Ectodermal cell (in vitro differentiated cells): Measurements from ENCODE around the gene ARHGAP42. TPM values are rescaled to one million over a fixed set of nuclear protein-coding genes. Genes with fewer than 3 reads are reported as not detected.

Source experiments
- H3K27ac ChIP-seq: 2 replicates; pipeline ENCODE4 v1.7.0; 2013; ENCODE audit warnings: mild to moderate bottlenecking, low read depth, low read length; ENCODE audit not compliant: insufficient read depth, poor library complexity, severe bottlenecking
- H3K27me3 ChIP-seq: 2 replicates; pipeline ENCODE4 v1.7.0; 2013; ENCODE audit warnings: mild to moderate bottlenecking, low read length; ENCODE audit not compliant: insufficient read depth, control insufficient read depth, poor library complexity, severe bottlenecking
- H3K36me3 ChIP-seq: one replicate; pipeline ENCODE4 v1.7.0; 2013; ENCODE audit warnings: low read length; ENCODE audit not compliant: control insufficient read depth, insufficient read depth
- H3K4me1 ChIP-seq: one replicate; pipeline ENCODE4 v1.7.0; 2013; ENCODE audit warnings: low read length; ENCODE audit not compliant: control insufficient read depth, insufficient read depth
- H3K4me3 ChIP-seq: 2 replicates; pipeline ENCODE4 v1.7.0; 2013; ENCODE audit warnings: low read depth, low read length, control low read depth; ENCODE audit not compliant: insufficient read depth
- H3K9me3 ChIP-seq: 2 replicates; pipeline ENCODE4 v1.7.0; 2013; ENCODE audit warnings: mild to moderate bottlenecking, low read length, moderate library complexity; ENCODE audit not compliant: control insufficient read depth
- WGBS, 2 experiments: methylation state at CpG; one replicate each; pipeline ENCODE4 v1.1.7; 2013; ENCODE audit warnings: missing lambda C conversion rate in 2 of 2; 5-methylcytosine and 5-hydroxymethylcytosine counted together
- polyA plus RNA-seq, 4 experiments: library from polyadenylated mRNA; stranded (reverse); fragments of 50-300 nt; gene quantifications; one replicate each; pipeline ENCODE4 v1.2.3, GENCODE V29; 2013

The ARHGAP42 gene, protein sequence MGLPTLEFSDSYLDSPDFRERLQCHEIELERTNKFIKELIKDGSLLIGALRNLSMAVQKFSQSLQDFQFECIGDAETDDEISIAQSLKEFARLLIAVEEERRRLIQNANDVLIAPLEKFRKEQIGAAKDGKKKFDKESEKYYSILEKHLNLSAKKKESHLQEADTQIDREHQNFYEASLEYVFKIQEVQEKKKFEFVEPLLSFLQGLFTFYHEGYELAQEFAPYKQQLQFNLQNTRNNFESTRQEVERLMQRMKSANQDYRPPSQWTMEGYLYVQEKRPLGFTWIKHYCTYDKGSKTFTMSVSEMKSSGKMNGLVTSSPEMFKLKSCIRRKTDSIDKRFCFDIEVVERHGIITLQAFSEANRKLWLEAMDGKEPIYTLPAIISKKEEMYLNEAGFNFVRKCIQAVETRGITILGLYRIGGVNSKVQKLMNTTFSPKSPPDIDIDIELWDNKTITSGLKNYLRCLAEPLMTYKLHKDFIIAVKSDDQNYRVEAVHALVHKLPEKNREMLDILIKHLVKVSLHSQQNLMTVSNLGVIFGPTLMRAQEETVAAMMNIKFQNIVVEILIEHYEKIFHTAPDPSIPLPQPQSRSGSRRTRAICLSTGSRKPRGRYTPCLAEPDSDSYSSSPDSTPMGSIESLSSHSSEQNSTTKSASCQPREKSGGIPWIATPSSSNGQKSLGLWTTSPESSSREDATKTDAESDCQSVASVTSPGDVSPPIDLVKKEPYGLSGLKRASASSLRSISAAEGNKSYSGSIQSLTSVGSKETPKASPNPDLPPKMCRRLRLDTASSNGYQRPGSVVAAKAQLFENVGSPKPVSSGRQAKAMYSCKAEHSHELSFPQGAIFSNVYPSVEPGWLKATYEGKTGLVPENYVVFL
- polyA plus RNA-seq (2013, experiment 1 of 4): 13.2 TPM
- 15.1 TPM for polyA plus RNA-seq (2013, experiment 2 of 4)
- 12.8 TPM for polyA plus RNA-seq (2013, experiment 3 of 4)
- polyA plus RNA-seq (2013, experiment 4 of 4): 14.2 TPM

DNA sequence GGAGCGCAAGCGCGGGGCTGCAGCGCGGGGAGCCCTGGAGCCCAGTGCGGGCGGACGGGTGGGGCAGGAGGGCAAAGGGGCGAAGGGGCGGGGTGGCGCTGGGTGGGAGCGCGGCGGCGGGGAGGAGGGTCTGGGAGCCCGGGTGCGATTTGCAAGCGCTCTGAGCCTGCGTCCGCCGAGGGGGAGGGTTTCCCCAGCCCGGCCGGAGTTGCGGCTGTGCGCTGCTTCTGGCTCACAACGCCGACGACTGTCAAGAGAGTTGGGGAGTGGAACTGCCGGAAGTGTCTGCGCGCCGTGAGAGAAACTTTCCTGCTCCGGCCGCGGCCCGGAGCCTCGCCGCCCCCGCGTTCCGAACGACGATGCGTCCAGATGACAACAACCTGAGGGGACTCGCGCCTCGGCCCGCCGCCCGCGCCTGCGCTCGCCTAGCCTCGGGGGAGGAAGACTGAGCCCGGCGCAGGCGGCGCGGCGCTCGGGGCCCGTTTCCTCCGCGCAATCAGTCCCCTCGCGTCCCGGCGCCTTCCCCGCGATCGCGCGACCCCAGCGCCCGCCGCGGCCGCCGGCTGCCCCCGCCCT, at the start of gene ARHGAP42:
ARHGAP42 (plus strand) TSS at position 235 of the 576 bp plus-strand sequence. CDS start 391 bp downstream, outside the sequence.
- peak within 1 kb of the TSS; percentile 78 for H3K4me3 ChIP-seq
- peak within 1 kb of the TSS; percentile 64 for H3K27ac ChIP-seq
- H3K9me3 ChIP-seq: no peaks in the 10 kb centered on the region
- peaks cover 8% of the 10 kb centered on the region for H3K4me1 ChIP-seq
- H3K36me3 ChIP-seq: no peaks in the 10 kb centered on the region
- WGBS, 2 experiments: 0% methylated on average over 80 of the region's 80 CpGs
- H3K27me3 ChIP-seq: peaks cover 13% of the 10 kb centered on the region

DNA sequence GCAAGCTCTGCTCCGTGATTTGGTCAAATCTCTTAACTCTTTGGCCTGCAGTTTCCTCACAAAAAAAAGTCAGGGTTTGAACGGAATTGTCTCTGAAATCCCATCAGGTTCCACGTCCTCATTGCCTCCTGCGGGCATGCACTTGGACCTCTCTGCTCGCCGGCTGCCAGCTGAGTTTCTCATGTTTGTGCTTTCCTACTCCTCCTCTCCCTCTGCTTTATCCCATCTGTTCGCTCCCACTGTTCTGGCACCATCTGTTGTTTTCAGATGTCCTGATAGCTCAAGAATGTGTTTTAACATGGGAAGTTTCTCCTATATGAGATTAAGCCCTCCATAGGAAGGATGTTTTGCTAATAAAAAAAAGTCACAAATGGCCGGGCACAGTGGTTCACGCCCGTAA, 49.4 kb upstream of the ARHGAP42 start:
- Histone ChIP-seq H3K27me3 (no peaks in the 10 kb centered on the region), H3K4me1 (no peaks in the 10 kb centered on the region), H3K36me3 (no peaks in the 10 kb centered on the region), H3K9me3 (no peaks in the 10 kb centered on the region), H3K4me3 (no peak overlapping the region), H3K27ac (no peak overlapping the region)
- WGBS, 2 experiments: 91% methylated on average over 10 of the region's 10 CpGs

DNA sequence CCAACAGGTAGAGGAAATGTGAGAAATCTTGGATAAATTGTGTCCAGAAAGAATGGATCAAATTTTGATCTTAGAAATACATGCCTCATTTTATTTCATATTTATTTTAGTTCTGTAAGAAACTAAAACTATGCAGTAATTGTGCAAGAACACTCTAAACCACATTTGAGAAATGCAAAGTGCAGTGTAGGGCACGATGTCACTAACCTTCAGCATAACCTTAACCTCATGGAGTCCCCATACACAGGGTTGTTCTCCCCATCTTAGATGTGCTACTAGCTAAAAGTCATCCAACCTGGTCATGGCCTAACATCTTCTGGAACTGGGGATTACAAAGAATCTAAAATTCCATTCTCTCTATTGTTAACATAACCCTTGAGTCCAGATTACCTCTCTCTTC, 48.4 kb upstream of the ARHGAP42 start:
- WGBS, 2 experiments: 91 to 97% methylated on average over 1 of the region's 1 CpG
- Histone ChIP-seq H3K27me3 (no peaks in the 10 kb centered on the region), H3K9me3 (no peaks in the 10 kb centered on the region), H3K4me1 (no peaks in the 10 kb centered on the region), H3K36me3 (no peaks in the 10 kb centered on the region), H3K27ac (no peak overlapping the region), H3K4me3 (no peak overlapping the region)

DNA sequence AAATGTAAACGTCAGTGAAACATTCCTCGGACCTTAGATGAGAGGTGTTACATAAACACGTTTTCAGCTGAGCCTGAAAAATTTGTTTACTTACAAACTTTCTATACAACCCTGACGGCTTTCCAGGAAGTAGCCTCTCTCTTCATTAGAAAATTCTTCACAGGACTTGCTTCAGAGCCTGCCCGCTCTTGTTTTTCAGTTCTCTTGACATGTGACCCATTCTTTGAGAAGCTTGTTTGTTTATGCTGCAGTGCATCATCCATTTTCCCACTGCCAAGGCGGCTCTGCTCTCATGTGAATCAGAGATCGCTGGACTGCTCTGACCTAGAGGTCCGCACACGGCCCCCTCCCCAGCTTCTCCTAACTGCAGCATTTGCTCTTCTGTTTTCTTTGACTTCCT, 47.9 kb upstream of the ARHGAP42 start:
- no peaks in the 10 kb centered on the region for H3K27me3 ChIP-seq
- 61 to 71% methylated on average over 9 of the region's 9 CpGs for WGBS, 2 experiments
- H3K27ac ChIP-seq: no peak overlapping the region
- no peaks in the 10 kb centered on the region for H3K36me3 ChIP-seq
- no peaks in the 10 kb centered on the region for H3K4me1 ChIP-seq
- no peak overlapping the region for H3K4me3 ChIP-seq
- H3K9me3 ChIP-seq: no peaks in the 10 kb centered on the region

DNA sequence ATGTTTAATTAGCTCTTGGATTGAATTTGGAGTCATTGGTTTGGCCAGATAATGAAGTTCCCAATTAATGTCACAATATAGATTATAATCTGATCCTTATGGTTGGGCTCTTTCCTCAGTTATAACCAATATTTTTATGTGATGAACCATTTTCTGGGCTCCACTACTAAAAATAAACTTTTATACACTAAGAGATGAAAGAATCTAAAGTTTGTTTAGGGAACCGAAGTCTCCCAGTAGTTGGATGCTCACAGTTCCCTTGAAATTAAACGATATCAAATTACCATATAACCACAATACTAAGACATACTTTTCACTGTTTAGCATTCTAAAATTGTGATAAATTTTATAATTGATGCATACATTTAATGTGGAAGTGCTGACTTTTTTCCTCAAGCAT, 47.0 kb upstream of the ARHGAP42 start:
- Histone ChIP-seq H3K4me3 (no peak overlapping the region), H3K27ac (no peak overlapping the region), H3K4me1 (no peaks in the 10 kb centered on the region), H3K27me3 (no peaks in the 10 kb centered on the region), H3K9me3 (no peaks in the 10 kb centered on the region), H3K36me3 (no peaks in the 10 kb centered on the region)
- WGBS, 2 experiments: 90% methylated on average over 2 of the region's 2 CpGs; no CpG with 5 or more reads in 1 of the 2 experiments

DNA sequence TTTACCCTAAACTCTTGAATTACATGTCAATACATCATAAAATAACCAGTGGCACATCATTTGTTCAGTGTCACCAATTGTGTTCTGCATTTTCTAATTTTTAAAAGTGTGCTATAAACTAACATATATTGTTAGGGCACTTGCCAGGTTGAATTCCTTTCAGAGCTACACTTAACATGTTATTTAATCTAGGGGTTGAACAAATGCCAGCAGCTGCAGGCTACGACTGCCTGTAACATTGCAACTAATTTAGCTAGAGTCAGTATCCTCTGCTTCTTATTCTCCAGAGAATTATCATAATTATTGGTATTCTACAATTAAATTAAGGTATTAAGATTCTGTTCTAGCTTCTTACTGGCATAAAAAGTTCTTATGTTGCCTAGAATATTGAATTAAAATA, 46.4 kb upstream of the ARHGAP42 start:
- no peak overlapping the region for H3K27ac ChIP-seq
- 88 to 100% methylated on average over 1 of the region's 1 CpG for WGBS, 2 experiments
- H3K27me3 ChIP-seq: no peaks in the 10 kb centered on the region
- no peaks in the 10 kb centered on the region for H3K4me1 ChIP-seq
- H3K4me3 ChIP-seq: no peak overlapping the region
- H3K9me3 ChIP-seq: no peaks in the 10 kb centered on the region
- H3K36me3 ChIP-seq: no peaks in the 10 kb centered on the region

DNA sequence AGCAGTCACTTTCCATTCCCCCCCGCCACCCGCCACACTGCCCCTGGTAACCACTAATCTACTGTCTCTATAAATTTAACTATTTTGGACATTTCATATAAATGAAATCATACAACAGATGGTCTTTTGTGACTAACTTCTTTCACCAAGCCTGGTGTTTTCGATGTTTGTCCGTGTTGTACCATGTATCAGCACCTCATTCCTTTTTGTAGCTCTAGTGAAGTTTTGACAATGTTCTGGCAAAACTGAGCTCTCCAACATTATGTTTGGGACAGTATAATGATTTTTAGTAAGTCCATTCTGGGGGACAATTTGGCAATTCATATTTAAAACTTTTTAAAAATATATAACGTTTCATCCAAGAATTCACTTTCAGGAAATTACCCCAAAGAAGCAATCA, 45.6 kb upstream of the ARHGAP42 start:
- no peaks in the 10 kb centered on the region for H3K9me3 ChIP-seq

DNA sequence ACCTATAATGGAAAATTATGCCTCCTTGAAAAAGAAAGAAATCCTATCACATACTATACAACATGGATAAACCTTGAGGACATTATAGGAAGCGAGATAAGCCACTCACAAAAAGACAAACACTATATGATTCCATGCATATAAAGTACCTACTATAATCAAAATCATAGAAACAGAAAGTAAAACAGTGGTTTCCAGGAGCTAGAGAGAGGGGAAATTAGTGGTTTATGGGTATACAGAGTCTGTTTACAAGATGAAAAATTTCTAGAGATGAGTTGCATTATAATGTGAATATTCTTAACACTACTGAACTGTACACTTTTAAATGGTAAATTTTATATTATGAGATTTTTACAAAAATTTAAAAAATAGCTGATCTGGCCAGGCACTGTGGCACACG, 40.5 kb upstream of the ARHGAP42 start:
- Histone ChIP-seq H3K36me3 (no peaks in the 10 kb centered on the region), H3K4me1 (no peaks in the 10 kb centered on the region), H3K27me3 (no peaks in the 10 kb centered on the region), H3K4me3 (no peak overlapping the region), H3K27ac (no peak overlapping the region), H3K9me3 (no peaks in the 10 kb centered on the region)
- 0 to 50% methylated on average over 1 to 2 of the region's 2 CpGs for WGBS, 2 experiments

More for the DNA sequence above, 45.6 kb upstream of the ARHGAP42 start:
- Histone ChIP-seq H3K4me3 (no peak overlapping the region), H3K27me3 (no peaks in the 10 kb centered on the region), H3K36me3 (no peaks in the 10 kb centered on the region), H3K4me1 (no peaks in the 10 kb centered on the region), H3K27ac (no peak overlapping the region)
- WGBS, 2 experiments: 91% methylated on average over 4 to 5 of the region's 5 CpGs

DNA sequence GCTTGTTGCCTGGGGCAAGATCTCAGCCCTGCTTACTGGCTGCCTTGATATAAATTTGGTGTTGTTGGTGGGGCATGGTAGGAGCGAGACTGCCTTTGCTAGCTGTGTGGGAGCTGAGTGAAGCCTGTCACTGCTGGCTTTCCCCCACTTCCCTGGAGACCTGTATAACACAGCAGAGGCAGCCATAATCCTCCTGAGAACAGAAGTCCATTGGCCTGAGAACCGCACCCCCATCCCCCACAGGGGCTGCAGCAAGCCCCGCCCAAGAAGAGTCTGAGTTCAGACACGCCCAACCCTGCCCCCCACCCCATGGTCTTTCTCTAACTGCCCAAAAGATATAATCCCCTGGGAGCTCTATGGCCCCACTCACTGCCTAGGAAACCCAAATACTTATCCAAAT, 39.2 kb upstream of the ARHGAP42 start:
- Histone ChIP-seq H3K27me3 (no peaks in the 10 kb centered on the region), H3K9me3 (no peaks in the 10 kb centered on the region), H3K4me3 (no peak overlapping the region), H3K36me3 (no peaks in the 10 kb centered on the region), H3K4me1 (no peaks in the 10 kb centered on the region), H3K27ac (no peak overlapping the region)
- 79 to 83% methylated on average over 4 of the region's 4 CpGs for WGBS, 2 experiments

DNA sequence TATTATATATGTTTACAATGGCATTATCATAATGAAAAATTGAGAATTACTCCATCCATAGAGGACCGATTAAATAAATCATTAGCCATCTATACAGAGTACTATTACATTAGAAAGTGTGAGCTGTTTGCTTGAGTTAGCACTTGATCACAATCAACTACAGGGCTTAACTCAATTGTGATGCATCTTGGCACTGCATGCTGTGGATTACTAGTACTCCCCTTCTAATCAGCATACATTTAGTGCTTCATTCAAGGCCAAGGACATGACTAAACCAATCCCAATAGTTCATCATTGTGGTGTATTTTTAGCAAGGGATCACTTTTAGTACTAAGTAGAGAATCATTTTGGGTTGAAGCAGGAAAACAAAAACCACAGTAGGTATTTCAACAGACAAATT, 23.5 kb upstream of the ARHGAP42 start:
- 83% methylated on average over 1 of the region's 1 CpG; no CpG with 5 or more reads in 1 of the 2 experiments for WGBS, 2 experiments
- H3K27me3 ChIP-seq: no peaks in the 10 kb centered on the region

More for the DNA sequence above, 23.5 kb upstream of the ARHGAP42 start:
- Histone ChIP-seq H3K9me3 (no peaks in the 10 kb centered on the region), H3K4me3 (no peak overlapping the region), H3K27ac (no peak overlapping the region), H3K36me3 (no peaks in the 10 kb centered on the region), H3K4me1 (no peaks in the 10 kb centered on the region)
